Lung microvascular endothelial cell (primary cell): Measurements from ENCODE around the gene KRTAP10-8. TPM values are rescaled to one million over a fixed set of nuclear protein-coding genes. Genes with fewer than 3 reads are reported as not detected.
"Not testable (repeated sequence)": the region's sequence is repeated elsewhere in the genome, so short reads cannot be mapped to it uniquely, and the experiment has no call there.

Experiments used
- DNase-seq, 2 donors: peaks; one replicate each; pipeline versions ENCODE4 v3.0.0 to v3.0.0-alpha.2; 2010; ENCODE audit warnings: low read depth in 2 of 2
- total RNA-seq: library from RNA; depleted of rRNA; stranded (reverse); fragments of >200 nt; gene quantifications from 2 replicates; pipeline ENCODE4 v1.2.1, GENCODE V29; 2014

KRTAP10-8 gene
- total RNA-seq, 1 donor from 2014 or later = not detected

- no peak for DNase-seq
Measured at GRCh38 chr21:44598061-44598460, 13.8 kb upstream of the KRTAP10-8 start.

GRCh38 chr21:44599264-44600029 is 12.4 kb upstream of the KRTAP10-8 start:
- no peak for DNase-seq

- DNase-seq = not testable (repeated sequence)
Measured at GRCh38 chr21:44600118-44600978, 11.5 kb upstream of the KRTAP10-8 start, which contains the start of gene KRTAP10-7. Gene KRTAP10-7, plus strand, starts transcription at chr21:44600597. Its CDS starts 25 bp downstream, at chr21:44600622.

- DNase-seq = not testable (repeated sequence)
Measured at GRCh38 chr21:44601091-44601490, 10.8 kb upstream of the KRTAP10-8 start.

- no peak for DNase-seq
Measured at GRCh38 chr21:44601596-44602462, 10.1 kb upstream of the KRTAP10-8 start.

DNA sequence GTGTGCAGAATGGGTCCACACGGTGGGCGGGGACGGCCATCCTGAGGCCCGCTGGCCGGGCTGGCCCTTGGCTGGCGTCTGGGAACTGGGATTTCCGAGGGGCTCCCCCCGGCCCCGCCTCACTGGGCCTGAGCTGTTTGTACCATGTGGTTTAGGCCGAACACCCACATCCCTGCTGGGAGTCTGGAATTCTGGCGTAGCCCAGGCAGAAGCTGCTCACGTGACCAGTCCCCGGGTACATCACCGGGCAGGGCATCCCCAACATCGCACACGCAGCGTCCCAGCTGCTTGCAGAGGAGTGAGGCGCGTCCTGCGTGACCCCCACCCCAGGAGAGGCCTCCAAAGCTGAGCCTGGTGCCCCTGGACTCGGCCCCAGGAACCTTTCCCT is 9.4 kb upstream of the KRTAP10-8 start:
- DNase-seq = no peak

DNA sequence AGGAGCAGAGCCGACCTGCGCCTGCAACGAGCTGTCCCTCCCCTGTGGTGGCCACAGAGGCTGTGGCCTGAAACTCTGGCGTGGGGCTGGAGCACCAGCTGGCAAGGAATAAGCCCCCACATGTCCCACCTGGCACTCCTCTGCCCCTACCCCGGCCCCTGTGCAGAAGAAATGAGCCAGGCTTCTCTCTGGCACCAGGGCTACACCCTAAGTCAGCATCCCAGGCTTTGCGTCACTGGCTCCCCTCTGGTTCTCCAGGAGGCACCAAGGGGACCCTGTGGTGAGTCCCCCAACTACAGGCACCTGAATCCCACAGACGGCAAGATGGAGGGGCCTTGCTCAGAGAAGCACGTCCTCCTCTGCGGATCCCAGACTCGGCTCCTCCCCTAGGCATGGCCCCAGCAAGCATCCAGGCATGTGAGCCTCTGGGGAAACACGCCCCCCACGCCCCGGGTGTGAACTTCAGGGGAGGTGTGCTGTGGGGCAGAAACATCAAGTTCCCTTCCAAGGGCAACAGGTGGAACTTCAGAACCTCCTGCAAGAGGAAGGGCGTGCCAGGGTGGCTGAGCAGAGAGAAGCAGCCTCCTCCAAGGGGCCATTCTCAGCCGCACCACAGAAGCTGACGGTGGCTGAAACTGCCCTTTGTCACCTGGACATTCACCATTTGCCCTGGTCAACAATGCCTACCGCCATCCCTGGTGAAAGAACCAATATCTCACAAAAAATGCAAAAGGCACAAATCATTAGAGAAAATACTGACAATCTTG is 8.6 kb upstream of the KRTAP10-8 start:
- no peak for DNase-seq

DNA sequence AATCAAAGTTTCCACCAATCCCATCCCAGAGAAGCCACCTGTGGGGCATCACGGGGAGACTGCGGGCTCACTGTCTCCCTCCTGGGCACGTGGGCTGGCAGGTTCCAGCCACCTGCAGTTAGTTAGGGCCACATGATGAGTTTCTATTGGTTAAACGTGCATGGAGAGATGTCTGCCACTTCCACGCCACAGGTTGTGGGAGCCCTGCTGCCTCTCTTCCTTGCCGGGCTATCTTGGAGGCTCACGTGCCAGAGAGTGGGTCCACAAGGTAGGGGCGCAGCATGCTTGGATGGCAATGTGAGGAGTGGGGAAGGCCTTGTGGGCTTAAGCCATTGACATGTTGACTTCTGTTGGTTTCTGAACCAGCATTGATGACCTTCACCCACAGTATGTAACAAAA is 8.0 kb upstream of the KRTAP10-8 start:
- no peak for DNase-seq

DNA sequence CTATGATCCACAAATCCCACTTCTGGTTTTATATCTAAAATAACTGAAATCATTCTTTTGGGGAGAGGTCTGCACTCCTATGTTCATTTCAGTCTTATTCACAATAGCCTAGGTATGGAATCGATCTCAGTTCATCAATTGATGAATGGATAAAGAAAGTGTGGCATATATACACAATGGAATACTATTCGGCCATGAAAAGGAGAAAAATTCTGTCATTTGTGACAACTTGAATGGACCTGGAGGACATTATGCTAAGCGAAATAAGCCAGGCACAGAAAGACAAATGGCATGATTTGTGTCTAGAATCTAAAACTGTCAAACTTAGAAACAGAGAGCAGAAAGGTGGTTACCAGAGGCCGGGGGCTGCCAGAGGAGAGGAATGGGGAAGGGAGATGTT is 5.4 kb upstream of the KRTAP10-8 start:
- DNase-seq = no peak

- DNase-seq = no peak
Measured at GRCh38 chr21:44609193-44609592, 2.7 kb upstream of the KRTAP10-8 start.

GRCh38 chr21:44610157-44610843 is 1.6 kb upstream of the KRTAP10-8 start:
- DNase-seq = not testable (repeated sequence)

GRCh38 chr21:44611551-44611950 is 328 bp upstream of the KRTAP10-8 start:
- no peak for DNase-seq

DNA sequence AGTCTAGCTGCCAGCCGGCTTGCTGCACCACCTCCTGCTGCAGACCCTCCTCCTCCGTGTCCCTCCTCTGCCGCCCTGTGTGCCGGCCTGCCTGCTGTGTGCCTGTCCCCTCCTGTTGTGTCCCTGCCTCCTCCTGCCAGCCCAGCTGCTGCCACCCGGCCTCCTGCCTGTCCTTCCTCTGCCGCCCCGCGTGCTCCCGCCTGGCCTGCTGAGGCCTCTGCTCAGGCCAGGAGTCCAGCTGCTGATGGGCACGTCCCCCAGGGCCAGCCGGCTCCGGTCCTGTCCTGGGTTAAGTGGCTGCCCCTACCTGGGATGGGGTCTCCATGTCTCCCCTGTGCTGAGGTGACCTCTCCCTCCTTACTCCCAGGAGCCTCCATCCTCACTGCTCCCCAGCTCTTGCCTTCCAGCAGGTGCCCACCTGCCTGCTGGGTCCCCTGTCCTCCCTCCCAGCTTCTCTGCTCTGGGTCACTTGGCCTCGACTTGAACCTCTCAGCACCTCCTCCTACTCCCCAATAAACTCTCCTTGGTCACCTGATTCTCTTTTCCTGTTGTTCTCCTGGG is 870 bp downstream of the KRTAP10-8 start:
- DNase-seq = no peak

DNA sequence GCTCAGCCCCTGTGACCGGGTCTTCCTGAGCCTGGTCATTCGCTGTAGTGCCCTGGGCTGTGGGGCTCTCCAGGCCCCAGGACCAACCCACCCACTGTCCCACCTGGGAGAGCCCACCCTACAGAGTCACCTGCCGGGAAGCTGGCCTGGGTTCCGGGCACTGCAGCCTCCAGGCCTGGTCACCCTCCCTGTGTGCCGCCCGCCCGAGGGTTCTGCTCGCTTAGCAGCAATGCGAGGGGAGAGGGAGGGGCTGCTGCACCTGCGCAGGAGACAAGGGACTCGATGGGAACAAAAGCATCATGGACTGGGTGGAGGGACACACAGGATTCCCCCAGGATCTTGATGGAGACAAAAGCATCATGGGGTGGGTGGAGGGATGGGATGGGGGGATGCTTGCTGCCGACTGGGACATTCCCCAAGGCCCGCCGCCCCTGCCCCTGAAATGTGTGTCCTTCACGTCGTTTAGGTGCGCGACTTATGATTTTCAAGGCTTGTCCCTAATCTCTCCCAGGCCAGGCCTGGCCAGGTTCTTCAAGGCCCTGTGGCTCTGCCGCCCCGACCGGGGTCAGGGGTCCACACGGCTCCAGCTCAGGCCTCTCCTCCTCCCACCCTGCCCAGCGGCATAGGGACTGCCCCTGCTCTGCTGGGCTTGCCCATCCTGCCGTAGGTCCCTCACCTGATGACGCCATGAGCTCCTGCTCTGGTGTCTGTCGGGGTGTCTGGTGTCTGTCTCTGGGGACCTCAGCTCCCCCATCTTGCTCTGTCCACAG is 1.7 kb downstream of the KRTAP10-8 start:
- DNase-seq = no peak

DNA sequence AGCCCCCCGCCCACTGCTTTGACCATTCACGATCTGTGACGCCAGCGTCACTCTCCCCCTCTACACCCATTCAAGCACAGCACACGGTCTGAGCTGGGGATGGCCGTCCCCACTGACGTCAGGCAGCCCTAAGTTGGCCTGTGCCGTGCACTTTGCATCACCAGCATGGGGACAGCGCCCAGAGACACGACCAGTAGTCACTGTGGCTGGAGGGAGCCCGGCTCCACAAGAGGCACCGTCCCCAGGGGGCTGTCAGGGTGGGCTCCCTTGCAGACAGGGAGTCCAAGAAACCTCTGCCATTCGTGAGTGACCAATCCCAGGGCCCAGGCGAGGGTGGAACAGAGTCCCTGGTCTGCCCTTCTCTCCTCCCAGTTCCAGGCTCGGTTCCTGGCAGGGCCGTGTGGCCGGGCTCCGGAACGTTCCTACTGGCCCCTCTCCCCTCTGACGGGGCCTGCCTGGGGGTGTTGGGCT is 2.3 kb downstream of the KRTAP10-8 start:
- DNase-seq = no peak

DNA sequence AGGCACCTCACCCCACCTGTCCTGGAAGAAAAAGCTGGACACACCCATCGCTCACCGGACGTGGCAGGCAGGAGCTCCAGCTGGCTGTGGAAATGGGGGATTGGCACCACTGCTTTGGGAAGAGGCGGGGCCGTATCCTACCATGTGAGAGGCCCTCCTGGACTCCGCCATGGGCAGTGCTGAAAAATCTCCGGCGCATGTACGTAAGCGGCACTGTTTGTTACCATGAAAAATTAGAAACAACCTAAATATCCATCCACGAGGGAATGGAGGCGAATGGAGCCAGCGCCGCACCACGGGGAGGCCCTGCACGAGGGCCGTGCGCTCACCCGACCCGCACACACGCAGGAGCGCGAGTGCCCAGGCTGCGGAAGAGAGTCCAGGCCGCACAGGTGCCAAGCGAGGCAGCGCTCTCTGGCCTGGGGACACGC is 3.1 kb downstream of the KRTAP10-8 start:
- DNase-seq = no peak

GRCh38 chr21:44615466-44615865 is 3.6 kb downstream of the KRTAP10-8 start:
- no peak for DNase-seq

GRCh38 chr21:44615911-44616590 is 4.2 kb downstream of the KRTAP10-8 start:
- no peak for DNase-seq

DNA sequence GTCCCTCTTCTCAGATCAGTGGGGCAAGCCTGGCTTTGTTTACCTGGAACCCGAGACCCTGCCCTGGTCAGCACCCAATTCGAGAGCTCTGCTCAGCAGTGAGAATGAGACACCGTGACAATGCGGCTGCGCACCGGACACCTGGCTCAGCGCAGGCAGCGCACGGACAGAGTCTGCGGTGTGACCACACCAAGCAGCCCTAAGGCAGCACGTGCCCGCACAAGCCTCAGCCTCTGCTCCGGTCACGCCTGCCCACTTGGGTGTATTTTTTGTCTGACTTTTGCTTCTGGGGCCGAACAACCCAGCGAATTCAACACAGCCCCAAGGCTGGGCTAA is 4.7 kb downstream of the KRTAP10-8 start:
- DNase-seq = no peak
